Measurements from ENCODE around the gene CLINT1.
"Not testable (repeated sequence)": the region's sequence is repeated elsewhere in the genome, so short reads cannot be mapped to it uniquely, and the experiment has no call there.

Gene CLINT1

GRCh38 chr5:157886796-157887380, 27.9 kb upstream of the CLINT1 start:
- no peak for DNase-seq (ENCODE audit: low read depth)
- Histone ChIP-seq H3K9me3 (ENCODE audit: control insufficient read depth, low read length) (no peaks in the 10 kb centered on the region), H3K36me3 (ENCODE audit: control insufficient read depth, insufficient read depth, low read length, severe bottlenecking) (no peaks in the 10 kb centered on the region), H3K9ac (ENCODE audit: low read length) (no peak overlapping the region), H3K27me3 (replicated peaks; ENCODE audit: control insufficient read depth, insufficient read depth, low read length) (no peaks in the 10 kb centered on the region), H3K4me3 (ENCODE audit: low read length) (no peak overlapping the region), H3K4me1 (ENCODE audit: control insufficient read depth, insufficient read depth, low read length) (peaks cover 11% of the 10 kb centered on the region)

- not testable (repeated sequence) for H3K36me3 ChIP-seq (ENCODE audit: control insufficient read depth, insufficient read depth, low read length, severe bottlenecking); H3K9me3 ChIP-seq (ENCODE audit: control insufficient read depth, low read length); H3K4me3 ChIP-seq (ENCODE audit: low read length); H3K9ac ChIP-seq (ENCODE audit: low read length); DNase-seq (ENCODE audit: low read depth); H3K27me3 ChIP-seq (replicated peaks; ENCODE audit: control insufficient read depth, insufficient read depth, low read length)
- peaks cover 11% of the 10 kb centered on the region for H3K4me1 ChIP-seq (ENCODE audit: control insufficient read depth, insufficient read depth, low read length)
These were observed 26.1 kb upstream of the CLINT1 start for GRCh38 chr5:157885051-157885450.

- H3K27me3 ChIP-seq (replicated peaks; ENCODE audit: control insufficient read depth, insufficient read depth, low read length); H3K9ac ChIP-seq (ENCODE audit: low read length); H3K4me3 ChIP-seq (ENCODE audit: low read length); DNase-seq (ENCODE audit: low read depth); H3K36me3 ChIP-seq (ENCODE audit: control insufficient read depth, insufficient read depth, low read length, severe bottlenecking); H3K9me3 ChIP-seq (ENCODE audit: control insufficient read depth, low read length); H3K4me1 ChIP-seq (ENCODE audit: control insufficient read depth, insufficient read depth, low read length): not testable (repeated sequence)
These were observed 22.6 kb upstream of the CLINT1 start for GRCh38 chr5:157881498-157881897.

- H3K9me3 ChIP-seq (ENCODE audit: control insufficient read depth, low read length) = no peaks in the 10 kb centered on the region
- no peak overlapping the region for H3K4me3 ChIP-seq (ENCODE audit: low read length)
- H3K27me3 ChIP-seq (replicated peaks; ENCODE audit: control insufficient read depth, insufficient read depth, low read length) = no peaks in the 10 kb centered on the region
- no peaks in the 10 kb centered on the region for H3K4me1 ChIP-seq (ENCODE audit: control insufficient read depth, insufficient read depth, low read length)
- no peaks in the 10 kb centered on the region for H3K36me3 ChIP-seq (ENCODE audit: control insufficient read depth, insufficient read depth, low read length, severe bottlenecking)
- peak; percentile 38 for DNase-seq (ENCODE audit: low read depth)
- no peak overlapping the region for H3K9ac ChIP-seq (ENCODE audit: low read length)
These were observed 18.9 kb upstream of the CLINT1 start for GRCh38 chr5:157877821-157878220.

- no peak for DNase-seq (ENCODE audit: low read depth)
- Histone ChIP-seq H3K9ac (ENCODE audit: low read length) (no peak overlapping the region), H3K27me3 (replicated peaks; ENCODE audit: control insufficient read depth, insufficient read depth, low read length) (no peaks in the 10 kb centered on the region), H3K9me3 (ENCODE audit: control insufficient read depth, low read length) (no peaks in the 10 kb centered on the region), H3K4me3 (ENCODE audit: low read length) (no peak overlapping the region), H3K4me1 (ENCODE audit: control insufficient read depth, insufficient read depth, low read length) (peaks cover 11% of the 10 kb centered on the region), H3K36me3 (ENCODE audit: control insufficient read depth, insufficient read depth, low read length, severe bottlenecking) (no peaks in the 10 kb centered on the region)
These were observed 15.9 kb upstream of the CLINT1 start for GRCh38 chr5:157874861-157875260.

- H3K4me3 ChIP-seq (ENCODE audit: low read length) = peak overlapping the region; percentile 46
- H3K36me3 ChIP-seq (ENCODE audit: control insufficient read depth, insufficient read depth, low read length, severe bottlenecking) = no peaks in the 10 kb centered on the region
- H3K27me3 ChIP-seq (replicated peaks; ENCODE audit: control insufficient read depth, insufficient read depth, low read length) = no peaks in the 10 kb centered on the region
- DNase-seq (ENCODE audit: low read depth) = peak; percentile 92
- no peak overlapping the region for H3K9ac ChIP-seq (ENCODE audit: low read length)
- peaks cover 11% of the 10 kb centered on the region for H3K4me1 ChIP-seq (ENCODE audit: control insufficient read depth, insufficient read depth, low read length)
- H3K9me3 ChIP-seq (ENCODE audit: control insufficient read depth, low read length) = no peaks in the 10 kb centered on the region
These were observed 12.2 kb upstream of the CLINT1 start for GRCh38 chr5:157870837-157871834.

- Histone ChIP-seq H3K4me3 (ENCODE audit: low read length) (no peak overlapping the region), H3K9me3 (ENCODE audit: control insufficient read depth, low read length) (no peaks in the 10 kb centered on the region), H3K27me3 (replicated peaks; ENCODE audit: control insufficient read depth, insufficient read depth, low read length) (no peaks in the 10 kb centered on the region), H3K9ac (ENCODE audit: low read length) (no peak overlapping the region), H3K36me3 (ENCODE audit: control insufficient read depth, insufficient read depth, low read length, severe bottlenecking) (no peaks in the 10 kb centered on the region), H3K4me1 (ENCODE audit: control insufficient read depth, insufficient read depth, low read length) (peaks cover 11% of the 10 kb centered on the region)
- no peak for DNase-seq (ENCODE audit: low read depth)
These were observed 8.9 kb upstream of the CLINT1 start for GRCh38 chr5:157867751-157868387.

GRCh38 chr5:157866536-157866935, 7.6 kb upstream of the CLINT1 start:
- Histone ChIP-seq H3K9ac (ENCODE audit: low read length) (no peak overlapping the region), H3K9me3 (ENCODE audit: control insufficient read depth, low read length) (no peaks in the 10 kb centered on the region), H3K4me3 (ENCODE audit: low read length) (no peak overlapping the region), H3K27me3 (replicated peaks; ENCODE audit: control insufficient read depth, insufficient read depth, low read length) (no peaks in the 10 kb centered on the region), H3K4me1 (ENCODE audit: control insufficient read depth, insufficient read depth, low read length) (peaks cover 10% of the 10 kb centered on the region), H3K36me3 (ENCODE audit: control insufficient read depth, insufficient read depth, low read length, severe bottlenecking) (no peaks in the 10 kb centered on the region)
- no peak for DNase-seq (ENCODE audit: low read depth)

GRCh38 chr5:157865781-157866180, 6.8 kb upstream of the CLINT1 start:
- no peaks in the 10 kb centered on the region for H3K36me3 ChIP-seq (ENCODE audit: control insufficient read depth, insufficient read depth, low read length, severe bottlenecking)
- no peaks in the 10 kb centered on the region for H3K9me3 ChIP-seq (ENCODE audit: control insufficient read depth, low read length)
- H3K4me3 ChIP-seq (ENCODE audit: low read length) = no peak overlapping the region
- peaks cover 2% of the 10 kb centered on the region for H3K4me1 ChIP-seq (ENCODE audit: control insufficient read depth, insufficient read depth, low read length)
- DNase-seq (ENCODE audit: low read depth) = peak; percentile 67
- H3K27me3 ChIP-seq (replicated peaks; ENCODE audit: control insufficient read depth, insufficient read depth, low read length) = no peaks in the 10 kb centered on the region
- H3K9ac ChIP-seq (ENCODE audit: low read length) = no peak overlapping the region

- no peak for DNase-seq (ENCODE audit: low read depth)
- no peak overlapping the region for H3K9ac ChIP-seq (ENCODE audit: low read length)
- no peaks in the 10 kb centered on the region for H3K9me3 ChIP-seq (ENCODE audit: control insufficient read depth, low read length)
- no peaks in the 10 kb centered on the region for H3K27me3 ChIP-seq (replicated peaks; ENCODE audit: control insufficient read depth, insufficient read depth, low read length)
- H3K4me1 ChIP-seq (ENCODE audit: control insufficient read depth, insufficient read depth, low read length) = no peaks in the 10 kb centered on the region
- no peaks in the 10 kb centered on the region for H3K36me3 ChIP-seq (ENCODE audit: control insufficient read depth, insufficient read depth, low read length, severe bottlenecking)
- H3K4me3 ChIP-seq (ENCODE audit: low read length) = no peak overlapping the region
These were observed 5.1 kb upstream of the CLINT1 start for GRCh38 chr5:157864067-157864466.

GRCh38 chr5:157862183-157862851, 3.4 kb upstream of the CLINT1 start:
- no peaks in the 10 kb centered on the region for H3K36me3 ChIP-seq (ENCODE audit: control insufficient read depth, insufficient read depth, low read length, severe bottlenecking)
- no peaks in the 10 kb centered on the region for H3K9me3 ChIP-seq (ENCODE audit: control insufficient read depth, low read length)
- no peaks in the 10 kb centered on the region for H3K27me3 ChIP-seq (replicated peaks; ENCODE audit: control insufficient read depth, insufficient read depth, low read length)
- H3K4me1 ChIP-seq (ENCODE audit: control insufficient read depth, insufficient read depth, low read length) = peaks cover 6% of the 10 kb centered on the region
- no peak overlapping the region for H3K4me3 ChIP-seq (ENCODE audit: low read length)
- H3K9ac ChIP-seq (ENCODE audit: low read length) = no peak overlapping the region
- DNase-seq (ENCODE audit: low read depth) = no peak
